Activated CD4-positive, CD25-positive, alpha-beta regulatory T cell treated with anti-CD3 and anti-CD28 coated beads, Interleukin-2, amount 50 U/mL, for 24 hours (primary cell): ENCODE measurements around the gene ARID2.

ENCODE experiments used
- ATAC-seq, 2 donors: fragments of 150-1000 bp; cut with Tn5 transposase; one replicate each; pipeline ENCODE4 v1.10.0; 2021; ENCODE audit warnings: mild to moderate bottlenecking in 1 of 2, moderate library complexity in 1 of 2

ARID2 gene

DNA sequence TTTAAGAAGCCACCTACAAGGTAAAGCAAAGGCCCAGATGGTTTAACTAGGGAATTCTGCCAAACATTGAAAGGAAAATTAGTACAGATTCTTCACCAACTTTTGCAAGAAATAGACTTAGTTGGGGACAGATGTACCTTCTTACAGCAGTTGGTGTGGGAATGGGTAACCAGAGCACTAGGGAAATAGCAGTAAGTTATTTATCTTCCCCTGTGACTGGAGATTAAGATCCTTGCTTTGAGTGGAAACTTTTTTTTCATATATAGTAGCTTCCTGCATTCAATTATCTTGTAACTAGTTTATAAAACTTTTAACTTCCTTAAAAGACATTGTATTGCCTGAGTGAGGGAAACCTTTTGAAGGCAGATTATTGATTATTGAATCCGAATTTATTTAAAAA, 44.2 kb downstream of the ARID2 start:
- ATAC-seq, result no peak

GRCh38 chr12:45774508-45775162, 45.1 kb downstream of the ARID2 start:
- ATAC-seq, result no peak

DNA sequence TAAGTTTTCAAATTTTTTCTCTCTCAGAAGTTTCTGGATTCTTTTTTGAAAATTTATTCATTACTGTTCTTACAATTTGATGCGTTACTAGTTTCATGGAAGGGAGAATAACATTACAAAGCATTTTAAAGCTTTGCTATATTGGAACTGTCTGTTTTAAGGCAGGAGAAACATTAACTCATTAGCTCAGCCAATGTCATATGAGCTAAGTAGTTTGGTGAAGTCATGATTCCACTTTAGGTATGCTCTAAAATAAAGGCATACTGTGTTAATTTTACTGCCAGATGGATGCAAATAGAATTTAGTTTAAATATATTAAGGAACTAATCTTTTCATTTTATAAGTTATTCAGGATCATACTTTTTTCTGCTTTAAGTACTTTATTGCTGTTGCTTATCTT, 46.0 kb downstream of the ARID2 start:
- ATAC-seq, result no peak

GRCh38 chr12:45775964-45776363, 46.5 kb downstream of the ARID2 start:
- no peak for ATAC-seq

GRCh38 chr12:45779936-45780335, 50.4 kb downstream of the ARID2 start:
- no peak for ATAC-seq

- no peak for ATAC-seq
Observed at GRCh38 chr12:45781080-45781479, 51.6 kb downstream of the ARID2 start.

DNA sequence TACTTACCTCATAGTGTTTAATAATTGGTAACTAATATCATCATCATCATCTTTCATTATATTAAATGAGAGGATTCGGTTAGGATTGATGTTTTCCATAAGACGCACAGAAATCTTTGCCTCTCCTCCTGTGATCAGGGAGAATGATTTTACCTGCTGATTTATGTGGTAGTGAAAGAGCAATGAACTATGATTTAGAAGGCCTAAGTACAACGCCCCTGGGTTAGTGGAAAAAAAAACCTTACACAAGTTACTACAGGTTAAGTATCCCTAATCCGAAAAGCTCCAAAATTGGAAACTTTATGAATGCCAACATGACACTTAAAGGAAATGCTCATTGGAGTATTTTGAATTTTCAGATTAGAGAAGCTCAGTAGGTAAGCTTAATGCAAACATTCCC, 55.8 kb downstream of the ARID2 start:
- no peak for ATAC-seq

GRCh38 chr12:45789025-45789424, 59.5 kb downstream of the ARID2 start:
- ATAC-seq, result no peak

DNA sequence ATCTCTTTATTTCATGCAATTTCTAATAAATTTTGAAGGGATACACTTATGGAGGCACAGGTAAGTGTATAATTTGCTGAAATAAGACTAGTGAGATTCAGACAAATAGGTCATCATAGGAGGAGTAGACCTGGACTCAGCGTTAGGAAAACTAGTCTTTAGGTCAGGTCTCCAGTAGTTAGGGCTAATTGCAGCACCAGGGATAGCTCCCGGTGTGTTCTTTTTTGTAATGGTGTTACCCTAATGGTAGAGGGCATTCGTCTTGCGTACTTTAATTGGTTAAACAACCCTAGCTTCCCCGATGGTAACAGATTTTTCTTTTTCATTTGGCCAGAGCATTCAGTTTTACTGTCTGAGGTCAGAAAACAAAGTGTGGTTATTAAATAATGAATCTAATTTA, 64.9 kb downstream of the ARID2 start:
- no peak for ATAC-seq

DNA sequence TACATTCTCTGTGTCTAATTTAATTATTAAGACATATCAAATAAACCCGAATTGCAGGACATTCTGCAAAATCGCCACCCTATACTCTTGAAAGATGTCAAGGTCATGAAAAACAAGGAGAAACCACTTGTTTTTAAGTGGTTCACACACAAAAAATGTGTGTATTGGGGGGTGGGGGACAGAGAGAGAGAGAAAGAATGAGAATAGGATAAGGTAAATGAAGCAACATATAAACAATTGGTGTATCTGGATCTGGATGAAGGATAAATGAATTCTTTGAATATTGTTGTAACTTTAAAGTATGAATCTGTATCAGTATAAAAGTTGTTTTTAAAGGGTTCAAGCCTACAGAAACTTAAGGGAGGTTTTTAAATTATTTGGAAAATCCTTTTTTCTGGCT, 72.1 kb downstream of the ARID2 start:
- no peak for ATAC-seq

- ATAC-seq, result no peak
Observed at GRCh38 chr12:45803111-45803510, 73.6 kb downstream of the ARID2 start.

- no peak for ATAC-seq
Observed at GRCh38 chr12:45816652-45817051, 87.1 kb downstream of the ARID2 start.

- ATAC-seq, result no peak
Observed at GRCh38 chr12:45827974-45828373, 98.5 kb downstream of the ARID2 start.

- ATAC-seq, result no peak
Observed at GRCh38 chr12:45828402-45828801, 98.9 kb downstream of the ARID2 start.

GRCh38 chr12:45831590-45831989, 102.1 kb downstream of the ARID2 start:
- no peak for ATAC-seq

DNA sequence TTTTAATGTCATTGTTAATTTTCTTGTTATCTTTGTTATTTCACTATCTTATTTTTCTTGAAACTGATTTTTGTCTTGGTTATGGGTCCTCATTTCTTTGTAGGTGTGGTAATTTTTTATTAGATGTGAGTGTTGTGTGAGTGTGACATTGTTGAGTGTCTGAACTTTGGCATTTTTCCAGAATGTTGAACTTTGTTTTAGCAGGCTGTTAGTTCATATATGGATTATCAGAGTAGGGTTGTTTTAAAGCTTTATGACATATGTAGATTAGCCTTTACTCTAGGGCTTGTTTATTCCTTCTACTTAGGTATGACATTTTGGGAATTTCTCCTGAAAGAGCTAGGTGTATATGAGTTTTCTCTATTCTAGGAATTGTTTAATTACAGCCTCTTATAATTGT, 103.9 kb downstream of the ARID2 start:
- ATAC-seq, result no peak

DNA sequence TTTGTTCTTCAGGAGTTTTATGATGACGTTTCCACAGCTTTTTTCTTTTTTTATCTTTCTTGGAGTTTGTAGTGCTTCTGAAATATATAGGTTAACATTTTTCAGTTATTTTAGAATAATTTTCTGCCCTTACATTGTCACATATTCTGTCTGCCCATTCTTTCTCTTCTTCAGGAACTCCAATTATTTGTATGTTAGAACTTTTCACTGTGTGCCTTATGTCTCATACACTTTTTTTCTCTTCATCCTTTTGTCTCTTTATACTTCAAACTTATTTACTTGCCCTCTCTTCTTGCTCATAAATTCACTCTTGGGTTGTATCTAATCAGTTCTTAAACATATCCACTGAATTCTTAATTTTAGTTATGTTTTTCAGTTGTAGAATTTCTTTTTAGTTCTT, 105.3 kb downstream of the ARID2 start:
- ATAC-seq, result no peak

GRCh38 chr12:45839917-45840316, 110.4 kb downstream of the ARID2 start:
- ATAC-seq, result no peak

DNA sequence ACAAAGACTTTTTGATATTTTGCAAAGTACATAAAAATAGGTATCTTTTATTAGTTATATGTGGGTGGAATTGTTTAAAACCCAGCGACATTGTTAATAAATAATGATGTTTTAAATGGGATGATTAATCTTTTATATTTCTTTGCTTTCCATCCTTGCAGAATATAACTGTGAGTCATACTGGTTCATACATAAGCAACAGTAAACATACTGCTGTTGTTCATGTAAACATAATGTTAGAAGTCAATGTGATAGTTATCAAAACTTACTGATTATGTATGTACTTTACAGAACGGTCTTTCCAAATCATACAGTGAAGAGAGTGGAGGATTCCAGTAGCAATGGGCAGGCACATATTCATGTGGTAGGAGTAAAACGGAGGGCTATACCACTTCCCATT, 119.8 kb downstream of the ARID2 start:
- ATAC-seq, result no peak

- no peak for ATAC-seq
Observed at GRCh38 chr12:45850302-45850701, 120.8 kb downstream of the ARID2 start.

DNA sequence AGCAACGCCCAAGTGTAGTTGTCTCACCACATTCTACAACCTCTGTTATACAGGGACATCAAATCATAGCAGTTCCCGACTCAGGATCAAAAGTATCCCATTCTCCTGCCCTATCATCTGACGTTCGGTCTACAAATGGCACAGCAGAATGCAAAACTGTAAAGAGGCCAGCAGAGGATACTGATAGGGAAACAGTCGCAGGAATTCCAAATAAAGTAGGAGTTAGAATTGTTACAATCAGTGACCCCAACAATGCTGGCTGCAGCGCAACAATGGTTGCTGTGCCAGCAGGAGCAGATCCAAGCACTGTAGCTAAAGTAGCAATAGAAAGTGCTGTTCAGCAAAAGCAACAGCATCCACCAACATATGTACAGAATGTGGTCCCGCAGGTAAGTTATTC, 123.0 kb downstream of the ARID2 start:
- no peak for ATAC-seq

GRCh38 chr12:45853550-45853949, 124.0 kb downstream of the ARID2 start:
- ATAC-seq, result no peak

GRCh38 chr12:45863332-45863731, 133.8 kb downstream of the ARID2 start:
- ATAC-seq, result no peak

- no peak for ATAC-seq
Observed at GRCh38 chr12:45866299-45866698, 136.8 kb downstream of the ARID2 start.

DNA sequence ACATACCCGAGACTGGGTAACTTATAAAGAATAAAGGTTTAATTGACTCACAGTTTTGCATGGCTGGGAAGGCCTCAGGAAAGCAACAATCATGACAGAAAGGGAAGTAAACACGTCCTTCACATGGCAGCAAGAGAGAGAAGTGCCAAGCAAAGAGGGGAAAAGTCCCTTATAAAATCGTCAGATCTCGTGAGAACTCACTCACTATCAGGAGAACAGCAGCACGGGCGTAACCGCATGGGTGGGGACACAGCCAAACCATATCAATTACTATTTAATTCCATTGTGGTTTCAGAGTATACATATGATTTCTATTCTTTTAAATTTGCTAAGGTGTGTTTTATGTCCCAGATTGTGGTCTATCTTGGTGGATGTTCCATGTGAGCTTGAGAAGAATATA, 142.9 kb downstream of the ARID2 start:
- no peak for ATAC-seq

DNA sequence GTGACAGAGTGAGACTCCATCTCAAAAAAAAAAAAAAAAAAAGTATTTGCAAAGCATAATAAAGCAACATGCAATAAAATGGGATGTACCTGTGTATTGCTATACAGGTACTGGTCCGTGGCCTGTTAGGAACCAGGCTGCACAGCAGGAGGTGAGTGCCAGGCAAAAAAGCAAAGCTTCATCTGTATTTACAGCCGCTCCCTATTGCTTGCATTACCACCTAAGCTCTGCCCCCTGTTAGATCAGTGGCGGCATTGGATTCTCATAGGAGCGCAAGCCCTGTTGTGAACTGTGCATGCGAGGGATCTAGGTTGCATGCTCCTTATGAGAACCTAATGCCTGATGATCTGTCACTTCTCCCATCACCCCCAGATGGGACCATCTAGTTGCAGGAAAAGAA, 147.6 kb downstream of the ARID2 start:
- no peak for ATAC-seq
